MCF 10A (cell line): Measurements from ENCODE around the gene ERMARD. TPM values are rescaled to one million over a fixed set of nuclear protein-coding genes. Genes with fewer than 3 reads are reported as not detected.

Source experiments
- BruUV-seq: library from RNA; stranded (reverse); fragments of 400-500 nt; replicated peaks from 2 replicates; lab custom pipeline; 2021; lab: Mats Ljungman, UMichigan
- CTCF ChIA-PET: fragments of 300-600 bp; sonication (Branson Sonifier 250); formaldehyde crosslinking; extraction: SDS; loops from one replicate; lab custom pipeline; 2021; ENCODE audit warnings: antibody characterized with exemption, inconsistent platforms; lab: Yijun Ruan, JAX
- POLR2A ChIA-PET: fragments of 300-600, 350-650 bp; sonication (Branson Sonifier 250); formaldehyde crosslinking; extraction: SDS; loops from one replicate; lab custom pipeline; 2020; ENCODE audit warnings: antibody characterized with exemption, inconsistent platforms; lab: Yijun Ruan, JAX
- DNase-seq: peaks from one replicate; pipeline ENCODE4 v3.0.0-alpha.2; 2018; ENCODE audit not compliant: unreplicated experiment
- H3K27ac Mint-ChIP-seq: one replicate; pipeline ENCODE4 v1.8.0; 2022; ENCODE audit warnings: mild to moderate bottlenecking, low read depth, mixed read lengths; ENCODE audit not compliant: unreplicated experiment
- H3K27me3 Mint-ChIP-seq: one replicate; pipeline ENCODE4 v1.8.0; 2022; ENCODE audit warnings: mixed read lengths; ENCODE audit not compliant: insufficient read depth, unreplicated experiment
- H3K36me3 Mint-ChIP-seq: one replicate; pipeline ENCODE4 v1.8.0; 2022; ENCODE audit warnings: mild to moderate bottlenecking, moderate library complexity, mixed read lengths; ENCODE audit not compliant: insufficient read depth, unreplicated experiment
- H3K4me1 Mint-ChIP-seq: one replicate; pipeline ENCODE4 v1.8.0; 2022; ENCODE audit warnings: mixed read lengths; ENCODE audit not compliant: insufficient read depth, unreplicated experiment
- H3K4me3 Mint-ChIP-seq: one replicate; pipeline ENCODE4 v1.8.0; 2022; ENCODE audit warnings: mild to moderate bottlenecking, moderate library complexity, mixed read lengths; ENCODE audit not compliant: unreplicated experiment
- H3K9me3 Mint-ChIP-seq: one replicate; pipeline ENCODE4 v1.8.0; 2022; ENCODE audit warnings: mixed read lengths; ENCODE audit not compliant: unreplicated experiment
- CTCF ChIP-seq: fragments of 200-600 bp; IDR thresholded peaks from one replicate; pipeline ENCODE4 v1.8.0; 2022; ENCODE audit warnings: antibody characterized with exemption, mild to moderate bottlenecking; ENCODE audit not compliant: unreplicated experiment
- intact Hi-C: fragments of 100-400 bp; cut with micrococcal nuclease; formaldehyde crosslinking; loops from 2 replicates; pipeline ENCODE4 v1.14.1; 2022
- total RNA-seq: library from RNA; stranded (reverse); gene quantifications from 2 replicates; pipeline ENCODE4 v1.2.3, GENCODE V29; 2022

ERMARD gene
- total RNA-seq, 1 experiment from 2014 or later: 42.8 TPM

- no peak for DNase-seq
- no peaks in the 10 kb centered on the region for H3K4me1 Mint-ChIP-seq
- intact Hi-C loops: no loop called here
- no peaks in the 10 kb centered on the region for H3K27me3 Mint-ChIP-seq
- CTCF ChIA-PET: no interaction called here
- TF ChIP-seq CTCF: no peak
- BruUV-seq: no TSS peak
- H3K36me3 Mint-ChIP-seq: peaks cover 36% of the 10 kb centered on the region
- no peak overlapping the region for H3K4me3 Mint-ChIP-seq
- H3K9me3 Mint-ChIP-seq: no peaks in the 10 kb centered on the region
- POLR2A ChIA-PET: interaction anchor here (0.7 kb wide), 1 partner anchor 82 kb away, joined by 4 read pairs; the partner anchor contains the start of genes C6orf120 and WDR27
- H3K27ac Mint-ChIP-seq: no peak overlapping the region
Measured at GRCh38 chr6:169783971-169784820, 32.8 kb downstream of the ERMARD start.

- POLR2A ChIA-PET: no interaction called here
- no TSS peak for BruUV-seq
Measured at GRCh38 chr6:169784821-169785340, 33.5 kb downstream of the ERMARD start.

GRCh38 chr6:169785566-169785965, 34.1 kb downstream of the ERMARD start:
- DNase-seq: no peak

More at GRCh38 chr6:169784821-169785340, 33.5 kb downstream of the ERMARD start:
- Mint-ChIP-seq H3K27me3 (no peaks in the 10 kb centered on the region), H3K27ac (no peak overlapping the region), H3K36me3 (peaks cover 29% of the 10 kb centered on the region), H3K4me3 (no peak overlapping the region), H3K9me3 (no peaks in the 10 kb centered on the region), H3K4me1 (no peaks in the 10 kb centered on the region)
- intact Hi-C loops: no loop called here
- DNase-seq: no peak
- CTCF ChIA-PET: no interaction called here
- no peak for TF ChIP-seq CTCF

More at GRCh38 chr6:169785566-169785965, 34.1 kb downstream of the ERMARD start:
- BruUV-seq: no TSS peak
- no peak overlapping the region for H3K4me3 Mint-ChIP-seq
- H3K27me3 Mint-ChIP-seq: no peaks in the 10 kb centered on the region
- intact Hi-C loops: no loop called here
- H3K36me3 Mint-ChIP-seq: peaks cover 24% of the 10 kb centered on the region
- CTCF ChIA-PET: no interaction called here
- H3K9me3 Mint-ChIP-seq: no peaks in the 10 kb centered on the region
- POLR2A ChIA-PET: no interaction called here
- no peak for TF ChIP-seq CTCF
- H3K4me1 Mint-ChIP-seq: no peaks in the 10 kb centered on the region
- no peak overlapping the region for H3K27ac Mint-ChIP-seq
